Tibial artery (tissue), 4 donors: ENCODE data around the gene GLIPR1L2.

Experiments used
- DNase-seq, 2 donors: peaks; one replicate each; pipeline ENCODE4 v3.0.0-alpha.2; 2019
- H3K27ac ChIP-seq, 2 donors: fragments of 200-600 bp; sonication (generic) in 1 of 2; 1 replicate in 1 of 2; 2 replicates in 1 of 2; pipeline ENCODE4 v1.5.1; 2018 to 2019; ENCODE audit warnings: mild to moderate bottlenecking in 1 of 2
- H3K27me3 ChIP-seq, 2 donors: fragments of 200-600 bp; sonication (generic) in 1 of 2; one replicate each; pipeline versions ENCODE4 v1.5.1 to v1.6.0; 2016 to 2019
- H3K36me3 ChIP-seq, 3 donors: fragments of 200-600 bp; sonication (generic) in 2 of 3; one replicate each; pipeline ENCODE4 v1.5.1; 2016 to 2019; ENCODE audit warnings: mild to moderate bottlenecking in 2 of 3
- H3K4me1 ChIP-seq, 4 donors: fragments of 200-600 bp; sonication (generic) in 2 of 4; 1 replicate in 3 of 4; 2 replicates in 1 of 4; pipeline ENCODE4 v1.5.1; 2016 to 2019
- H3K4me3 ChIP-seq, 2 donors: fragments of 200-600 bp; sonication (generic) in 1 of 2; 1 replicate in 1 of 2; 2 replicates in 1 of 2; pipeline ENCODE4 v1.5.1; 2018 to 2019; ENCODE audit warnings: mild to moderate bottlenecking in 2 of 2
- H3K9me3 ChIP-seq, 3 donors: fragments of 200-600 bp; sonication (generic) in 1 of 3; one replicate each; pipeline ENCODE4 v1.5.1; 2016 to 2019
- intact Hi-C: fragments of 100-400 bp; cut with DNase I; formaldehyde crosslinking; loops from one replicate; pipeline ENCODE4 v1.15.0; 2023; ENCODE audit warnings: low total_unique reads
- TF ChIP-seq, protein P1 (sequence below), 2 experiments: fragments of 200-600 bp in 1 of 2; fragments of 450-650 bp in 1 of 2; IDR thresholded peaks; one replicate each; pipeline ENCODE4 v1.5.1; 2017 to 2019; ENCODE audit warnings: antibody characterized with exemption in 2 of 2, mild to moderate bottlenecking in 1 of 2, moderate library complexity in 1 of 2

Gene GLIPR1L2

DNA sequence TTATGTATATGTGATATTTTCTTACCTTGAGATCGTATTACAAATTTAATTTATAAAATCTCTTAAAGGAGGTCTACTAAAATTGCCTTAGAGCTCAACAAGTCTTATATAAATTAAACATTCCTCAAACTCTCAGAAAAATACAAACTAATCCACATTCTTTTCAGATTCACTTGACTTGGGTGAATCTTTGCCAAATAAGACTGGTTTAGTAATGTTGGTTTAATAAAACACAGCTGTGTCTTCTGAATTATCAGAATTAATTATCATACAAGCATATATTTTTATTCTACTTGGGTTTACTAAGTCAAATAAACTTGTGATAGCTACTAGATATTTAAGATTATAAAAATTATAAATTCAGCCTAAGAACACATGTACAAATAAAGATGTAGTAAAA is 13.3 kb downstream of the GLIPR1L2 start:
- no peak for DNase-seq
- TF ChIP-seq, protein P1, sequence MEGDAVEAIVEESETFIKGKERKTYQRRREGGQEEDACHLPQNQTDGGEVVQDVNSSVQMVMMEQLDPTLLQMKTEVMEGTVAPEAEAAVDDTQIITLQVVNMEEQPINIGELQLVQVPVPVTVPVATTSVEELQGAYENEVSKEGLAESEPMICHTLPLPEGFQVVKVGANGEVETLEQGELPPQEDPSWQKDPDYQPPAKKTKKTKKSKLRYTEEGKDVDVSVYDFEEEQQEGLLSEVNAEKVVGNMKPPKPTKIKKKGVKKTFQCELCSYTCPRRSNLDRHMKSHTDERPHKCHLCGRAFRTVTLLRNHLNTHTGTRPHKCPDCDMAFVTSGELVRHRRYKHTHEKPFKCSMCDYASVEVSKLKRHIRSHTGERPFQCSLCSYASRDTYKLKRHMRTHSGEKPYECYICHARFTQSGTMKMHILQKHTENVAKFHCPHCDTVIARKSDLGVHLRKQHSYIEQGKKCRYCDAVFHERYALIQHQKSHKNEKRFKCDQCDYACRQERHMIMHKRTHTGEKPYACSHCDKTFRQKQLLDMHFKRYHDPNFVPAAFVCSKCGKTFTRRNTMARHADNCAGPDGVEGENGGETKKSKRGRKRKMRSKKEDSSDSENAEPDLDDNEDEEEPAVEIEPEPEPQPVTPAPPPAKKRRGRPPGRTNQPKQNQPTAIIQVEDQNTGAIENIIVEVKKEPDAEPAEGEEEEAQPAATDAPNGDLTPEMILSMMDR (IDR thresholded peaks at IDR 0.05), result no peak
- H3K9me3 ChIP-seq, result no peaks in the 10 kb centered on the region
- no peak overlapping the region for H3K27ac ChIP-seq
- H3K4me3 ChIP-seq, result no peak overlapping the region
- intact Hi-C loops, result no loop called here
- no peaks in the 10 kb centered on the region for H3K36me3 ChIP-seq
- no peaks in the 10 kb centered on the region for H3K27me3 ChIP-seq
- H3K4me1 ChIP-seq, result peaks cover 0 to 8% (median 0%) of the 10 kb centered on the region in 4 donors

DNA sequence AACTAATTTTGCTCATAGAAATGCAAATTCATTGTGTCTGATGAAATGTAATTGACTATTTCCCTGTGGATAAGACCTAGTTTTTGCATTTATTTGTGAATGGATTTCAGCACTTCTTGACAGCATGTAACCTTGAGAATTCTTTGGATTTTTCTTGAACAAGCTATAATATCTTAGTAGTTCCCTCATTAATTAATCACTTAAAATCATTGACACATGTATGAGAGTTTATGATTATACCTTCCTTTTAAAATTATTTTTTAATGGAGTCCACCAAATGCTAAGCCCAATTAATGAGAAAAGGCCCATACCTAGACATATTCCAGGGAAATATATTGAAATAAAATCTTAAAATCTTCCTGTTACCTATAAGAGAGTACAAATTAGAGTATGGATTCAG is 16.8 kb downstream of the GLIPR1L2 start:
- H3K4me1 ChIP-seq, result peaks cover 0 to 9% (median 0%) of the 10 kb centered on the region in 4 donors
- no peak overlapping the region for H3K27ac ChIP-seq
- TF ChIP-seq, protein P1 (IDR thresholded peaks at IDR 0.05), result no peak
- no peak overlapping the region for H3K4me3 ChIP-seq
- H3K36me3 ChIP-seq, result no peaks in the 10 kb centered on the region
- intact Hi-C loops, result no loop called here
- DNase-seq, result no peak
- no peaks in the 10 kb centered on the region for H3K9me3 ChIP-seq
- H3K27me3 ChIP-seq, result no peaks in the 10 kb centered on the region

DNA sequence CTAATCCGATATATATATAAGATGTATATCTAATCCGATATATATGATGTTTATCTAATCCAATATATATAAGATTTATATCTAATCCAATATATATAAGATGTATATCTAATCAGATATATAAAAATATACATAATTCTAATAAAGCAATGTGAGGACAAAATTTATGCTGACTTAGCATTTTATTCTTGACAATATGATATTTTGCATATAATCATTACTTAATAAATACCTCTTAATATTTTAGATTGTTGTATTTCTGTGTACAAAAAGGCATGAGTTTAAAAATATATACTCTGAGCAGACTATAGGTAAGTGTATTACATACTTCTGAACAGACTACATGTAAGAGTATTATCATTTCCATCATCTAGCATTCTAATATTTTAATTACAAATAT is 18.9 kb downstream of the GLIPR1L2 start:
- intact Hi-C loops, result no loop called here
- no peak for DNase-seq
- no peak overlapping the region for H3K4me3 ChIP-seq
- no peaks in the 10 kb centered on the region for H3K36me3 ChIP-seq
- no peaks in the 10 kb centered on the region for H3K9me3 ChIP-seq
- no peak overlapping the region for H3K27ac ChIP-seq
- H3K27me3 ChIP-seq, result no peaks in the 10 kb centered on the region
- peaks cover 0 to 20% (median 0%) of the 10 kb centered on the region in 4 donors for H3K4me1 ChIP-seq
- TF ChIP-seq, protein P1 (IDR thresholded peaks at IDR 0.05), result no peak

DNA sequence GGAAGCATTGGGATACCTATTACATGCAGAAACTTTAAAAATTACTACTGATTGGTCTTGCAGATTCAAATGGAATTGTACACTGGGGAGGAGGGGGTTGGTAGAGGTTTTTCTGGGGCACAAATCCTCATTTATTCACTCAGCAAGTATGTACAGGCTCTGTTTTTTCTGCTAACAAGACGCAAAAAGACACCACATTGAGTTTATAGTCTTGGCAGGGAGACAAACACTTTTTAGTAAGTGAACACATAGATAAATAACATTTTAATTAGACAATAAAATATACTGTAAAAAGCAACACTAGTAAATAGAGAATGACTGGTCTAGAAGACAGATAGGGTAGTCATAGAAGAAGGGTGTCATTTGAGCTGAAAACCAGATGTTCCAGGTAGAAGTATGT is 23.8 kb downstream of the GLIPR1L2 start:
- Histone ChIP-seq H3K27ac (no peak overlapping the region), H3K27me3 (no peaks in the 10 kb centered on the region), H3K36me3 (no peaks in the 10 kb centered on the region), H3K4me1 (peaks cover 0 to 21% (median 2%) of the 10 kb centered on the region in 4 donors), H3K4me3 (no peak overlapping the region), H3K9me3 (no peaks in the 10 kb centered on the region)
- DNase-seq, result no peak
- TF ChIP-seq, protein P1 (IDR thresholded peaks at IDR 0.05), result no peak
- intact Hi-C loops, result no loop called here

DNA sequence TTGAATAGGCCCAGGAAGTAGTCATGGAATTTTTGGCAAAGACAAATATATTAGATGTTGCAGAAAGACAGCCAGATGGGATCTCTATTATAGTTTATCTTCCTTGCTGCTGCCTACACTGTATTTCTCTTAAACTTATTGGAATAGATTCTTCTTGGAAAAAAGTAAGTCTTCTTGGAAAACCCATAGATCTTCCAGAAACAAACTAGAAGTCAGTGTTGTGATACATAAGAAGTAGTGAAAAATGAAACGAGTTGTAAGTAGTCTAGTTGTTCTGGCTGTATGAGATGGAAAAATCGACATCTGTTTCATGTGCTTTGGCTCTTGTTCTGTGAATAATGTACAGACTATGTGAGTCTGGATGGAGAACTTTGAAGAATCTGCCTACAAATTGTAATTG is 29.0 kb downstream of the GLIPR1L2 start:
- TF ChIP-seq, protein P1 (IDR thresholded peaks at IDR 0.05), result no peak
- Histone ChIP-seq H3K4me3 (no peak overlapping the region), H3K4me1 (peaks cover 0 to 14% (median 2%) of the 10 kb centered on the region in 4 donors), H3K9me3 (no peaks in the 10 kb centered on the region), H3K27me3 (no peaks in the 10 kb centered on the region), H3K27ac (peak overlapping the region in 1 of 2 donors; percentile 15), H3K36me3 (no peaks in the 10 kb centered on the region)
- no peak for DNase-seq
- intact Hi-C loops, result no loop called here

DNA sequence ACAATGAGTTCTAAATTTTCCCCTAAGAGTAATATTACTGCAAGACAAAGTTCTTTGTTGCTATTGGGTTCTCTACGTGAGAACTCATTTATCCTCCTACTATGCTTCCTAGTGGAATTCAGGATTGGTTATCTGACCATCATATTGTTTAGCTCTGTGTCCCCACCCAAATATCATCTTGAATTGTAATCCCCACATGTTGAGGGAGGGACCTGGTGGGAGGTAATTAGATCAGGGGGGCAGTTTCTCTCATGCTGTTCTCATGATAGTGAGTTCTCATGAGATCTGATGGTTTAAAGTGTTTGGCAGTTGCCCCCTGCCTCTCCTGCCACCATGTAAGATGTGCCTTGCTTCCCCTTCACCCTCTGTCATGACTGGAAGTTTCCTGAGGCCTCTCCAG is 36.6 kb downstream of the GLIPR1L2 start:
- intact Hi-C loops, result no loop called here
- H3K9me3 ChIP-seq, result peaks cover 0 to 3% (median 0%) of the 10 kb centered on the region in 3 donors
- no peak overlapping the region for H3K4me3 ChIP-seq
- no peak overlapping the region for H3K27ac ChIP-seq
- peaks cover 0 to 3% (median 0%) of the 10 kb centered on the region in 4 donors for H3K4me1 ChIP-seq
- no peaks in the 10 kb centered on the region for H3K27me3 ChIP-seq
- no peak for DNase-seq
- H3K36me3 ChIP-seq, result no peaks in the 10 kb centered on the region
- TF ChIP-seq, protein P1 (IDR thresholded peaks at IDR 0.05), result no peak
